ENCODE measurements around the gene CDC37. TPM values are rescaled to one million over a fixed set of nuclear protein-coding genes. Genes with fewer than 3 reads are reported as not detected.
"Not testable (repeated sequence)": the region's sequence is repeated elsewhere in the genome, so short reads cannot be mapped to it uniquely, and the experiment has no call there.

Gene CDC37
- total RNA-seq, 2 donors from 2014 or later, result 128 to 286 TPM

DNA sequence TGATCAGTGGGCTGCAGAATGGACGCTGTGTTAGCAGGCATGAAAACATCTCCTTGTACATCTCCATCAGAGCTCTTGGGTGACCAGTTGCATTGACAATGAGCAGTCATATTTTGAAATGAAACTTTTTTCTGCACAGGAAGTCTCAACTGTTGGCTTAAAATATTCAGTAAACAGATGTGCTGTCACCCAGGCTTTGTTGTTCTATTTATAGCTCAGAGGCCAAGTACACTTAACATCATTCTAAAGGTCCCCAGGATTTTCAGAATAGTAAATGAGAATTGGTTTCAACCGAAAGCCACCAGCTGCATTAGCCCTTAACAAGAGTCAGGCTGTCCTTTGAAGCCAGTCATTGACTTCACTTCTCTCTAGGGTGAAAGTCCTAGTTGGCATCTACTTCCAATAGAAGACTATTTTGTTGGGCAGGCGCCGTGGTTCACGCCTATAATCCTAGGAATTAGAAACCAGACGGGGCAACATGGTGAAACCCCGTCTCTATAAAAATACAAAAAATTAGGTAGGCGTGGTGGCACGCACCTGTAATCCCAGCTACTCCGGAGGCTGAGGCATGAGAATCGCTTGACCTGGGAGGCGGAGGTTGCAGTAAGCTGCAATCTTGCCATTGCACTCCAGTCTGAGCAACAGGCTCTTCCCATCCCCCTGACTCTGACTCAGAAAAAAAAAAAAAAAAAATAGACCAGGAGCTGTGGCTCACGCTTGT, 9.1 kb upstream of the CDC37 start:
- Histone ChIP-seq H3K27me3 (peaks cover 3% of the 10 kb centered on the region), H3K4me1 (no peaks in the 10 kb centered on the region), H3K36me3 (no peaks in the 10 kb centered on the region), H3K9ac (ENCODE audit: low read depth in 2 of 2, low read length in 2 of 2) (no peak overlapping the region), H3K9me3 (no peaks in the 10 kb centered on the region), H3K4me3 (no peak overlapping the region), H3K27ac (no peak overlapping the region)
- intact Hi-C loops (cut with DNase I), result no loop called here
- TF ChIP-seq CTCF (IDR thresholded peaks at IDR 0.05), result no peak
- no peak for DNase-seq

- H3K36me3 ChIP-seq; H3K9me3 ChIP-seq; intact Hi-C loops (cut with DNase I); DNase-seq; H3K4me1 ChIP-seq; H3K27ac ChIP-seq; H3K4me3 ChIP-seq; H3K27me3 ChIP-seq; H3K9ac ChIP-seq (ENCODE audit: low read depth in 2 of 2, low read length in 2 of 2): not testable (repeated sequence)
Observed at GRCh38 chr19:10411224-10411623, 7.9 kb upstream of the CDC37 start.

DNA sequence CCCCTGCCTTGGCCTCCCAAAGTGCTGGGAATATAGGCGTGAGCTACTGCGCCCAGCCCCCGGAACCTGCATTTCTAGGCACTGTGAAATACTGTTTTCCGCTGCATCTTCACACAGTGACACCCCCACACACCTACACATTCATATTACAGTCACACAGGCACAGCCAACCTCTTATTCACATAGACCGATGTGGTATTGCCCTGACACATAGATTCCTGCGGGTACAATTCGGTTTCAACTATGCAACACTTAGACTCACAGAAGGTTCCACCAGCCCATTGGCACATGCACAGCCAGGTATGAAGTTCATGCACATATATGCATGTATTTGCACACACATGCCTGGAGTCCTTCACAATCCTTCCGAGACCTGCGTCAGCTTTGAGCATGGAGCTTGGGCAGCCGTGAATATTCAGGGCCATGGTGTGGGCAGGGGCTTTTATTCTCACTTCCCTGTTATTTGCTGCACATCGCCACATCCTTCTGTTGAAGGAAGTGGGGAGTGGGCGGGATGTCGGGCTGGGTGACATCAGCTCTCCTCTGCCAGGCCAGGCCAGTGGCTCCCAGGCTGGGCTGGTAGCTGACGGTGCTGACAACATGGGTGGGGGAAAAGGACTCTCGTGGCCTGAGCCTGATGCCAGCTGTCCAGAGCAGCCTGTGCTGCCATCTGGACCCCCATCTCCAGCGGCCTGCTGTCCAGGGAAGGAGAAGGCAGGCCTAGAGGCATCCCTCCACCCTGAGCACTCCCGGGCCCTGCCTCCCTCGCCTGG, 5.4 kb upstream of the CDC37 start:
- Histone ChIP-seq H3K27ac (no peak overlapping the region), H3K27me3 (peaks cover 9% of the 10 kb centered on the region), H3K9ac (ENCODE audit: low read depth in 2 of 2, low read length in 2 of 2) (peak overlapping the region in 1 of 2 donors; percentile 56), H3K36me3 (no peaks in the 10 kb centered on the region), H3K4me3 (no peak overlapping the region), H3K9me3 (no peaks in the 10 kb centered on the region), H3K4me1 (peaks cover 3% of the 10 kb centered on the region)
- TF ChIP-seq CTCF (IDR thresholded peaks at IDR 0.05), result no peak
- intact Hi-C loops (cut with DNase I), result no loop called here
- no peak for DNase-seq

DNA sequence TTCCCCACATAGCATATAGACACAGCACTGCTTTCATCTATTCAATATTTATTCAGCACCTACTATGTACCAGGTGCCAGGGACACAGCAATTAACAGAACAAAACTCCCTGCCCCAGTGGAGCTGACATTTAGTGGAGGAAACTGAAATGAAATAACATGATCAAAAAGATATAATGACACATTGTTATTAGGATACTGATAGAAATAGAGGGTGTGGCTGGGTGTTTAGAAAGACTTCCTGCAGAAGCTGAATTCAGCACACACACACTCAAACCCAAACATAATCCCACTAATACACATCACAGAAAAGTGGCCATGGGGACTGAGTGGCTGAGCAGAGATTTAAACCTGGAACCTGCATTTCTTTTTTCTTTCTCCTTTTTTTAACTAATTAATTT, 3.8 kb upstream of the CDC37 start:
- peaks cover 9% of the 10 kb centered on the region for H3K27me3 ChIP-seq
- no peak for DNase-seq
- H3K9me3 ChIP-seq, result no peaks in the 10 kb centered on the region
- no peaks in the 10 kb centered on the region for H3K36me3 ChIP-seq
- TF ChIP-seq CTCF (IDR thresholded peaks at IDR 0.05), result no peak
- peaks cover 3% of the 10 kb centered on the region for H3K4me1 ChIP-seq
- H3K9ac ChIP-seq (ENCODE audit: low read depth in 2 of 2, low read length in 2 of 2), result no peak overlapping the region
- intact Hi-C loops (cut with DNase I), result no loop called here
- H3K27ac ChIP-seq, result no peak overlapping the region
- H3K4me3 ChIP-seq, result no peak overlapping the region

GRCh38 chr19:10406191-10406590, 2.8 kb upstream of the CDC37 start:
- intact Hi-C loops (cut with DNase I), result no loop called here

More at GRCh38 chr19:10406191-10406590, 2.8 kb upstream of the CDC37 start:
- Histone ChIP-seq H3K9ac (ENCODE audit: low read depth in 2 of 2, low read length in 2 of 2) (no peak overlapping the region), H3K4me3 (no peak overlapping the region), H3K36me3 (no peaks in the 10 kb centered on the region), H3K4me1 (peaks cover 12% of the 10 kb centered on the region), H3K27ac (no peak overlapping the region), H3K27me3 (peaks cover 9% of the 10 kb centered on the region), H3K9me3 (no peaks in the 10 kb centered on the region)
- no peak for TF ChIP-seq CTCF (IDR thresholded peaks at IDR 0.05)
- no peak for DNase-seq
